ENCODE measurements around the gene DLG2.

The DLG2 gene

GRCh38 chr11:85664615-85665481 lies 37.7 kb upstream of the DLG2 start, which contains the start of gene CREBZF:
TSS of gene CREBZF (minus strand) at chr11:85665129. CDS start at chr11:85664875, 254 bp downstream.
- TF ChIP-seq POLR2AphosphoS5 (IDR thresholded peaks at IDR 0.05; ENCODE audit: low read depth) (peak; percentile 90), REST (IDR thresholded peaks at IDR 0.05; ENCODE audit: insufficient replicate concordance, low read depth) (peak; percentile 37), CTCF (IDR thresholded peaks at IDR 0.05; ENCODE audit: insufficient read depth, low read length) (no peak), GABPA (IDR thresholded peaks at IDR 0.05; ENCODE audit: low read depth) (peak; percentile 31; the same call in 1 of the 2 replicates), SPI1 (IDR thresholded peaks at IDR 0.05; ENCODE audit: borderline replicate concordance, low read depth) (no peak)
- Histone ChIP-seq H3K27ac (replicated peaks) (peak within 1 kb of the TSS; percentile 99), H3K27me3 (ENCODE audit: insufficient read depth, poor library complexity, severe bottlenecking) (no peaks in the 10 kb centered on the region), H3K4me3 (replicated peaks; ENCODE audit: insufficient read depth, low read length) (peak within 1 kb of the TSS; percentile 96)
- DNase-seq (ENCODE audit: low read depth in 1 of 2, low spot score in 1 of 2), result peak; percentile 83 to 95

- no peaks in the 10 kb centered on the region for H3K27me3 ChIP-seq (ENCODE audit: insufficient read depth, poor library complexity, severe bottlenecking)
- 0 out of 2 replicates have a peak, but pooled peaks have one; percentile 27 for TF ChIP-seq GABPA (IDR thresholded peaks at IDR 0.05; ENCODE audit: low read depth)
- no peak for TF ChIP-seq SPI1 (IDR thresholded peaks at IDR 0.05; ENCODE audit: borderline replicate concordance, low read depth)
- peak; percentile 18; the same call in 1 of the 2 replicates for TF ChIP-seq POLR2AphosphoS5 (IDR thresholded peaks at IDR 0.05; ENCODE audit: low read depth)
- TF ChIP-seq REST (IDR thresholded peaks at IDR 0.05; ENCODE audit: insufficient replicate concordance, low read depth), result no peak
- TF ChIP-seq CTCF (IDR thresholded peaks at IDR 0.05; ENCODE audit: insufficient read depth, low read length), result peak; percentile 35
- DNase-seq (ENCODE audit: low read depth in 1 of 2, low spot score in 1 of 2), result peak; percentile 45 to 82
- peak overlapping the region; percentile 96 for H3K4me3 ChIP-seq (replicated peaks; ENCODE audit: insufficient read depth, low read length)
- H3K27ac ChIP-seq (replicated peaks), result peak overlapping the region; percentile 99
These were observed 36.8 kb upstream of the DLG2 start for GRCh38 chr11:85663753-85664614.

- TF ChIP-seq CTCF (IDR thresholded peaks at IDR 0.05; ENCODE audit: insufficient read depth, low read length) (no peak), SPI1 (IDR thresholded peaks at IDR 0.05; ENCODE audit: borderline replicate concordance, low read depth) (no peak), GABPA (IDR thresholded peaks at IDR 0.05; ENCODE audit: low read depth) (no peak), POLR2AphosphoS5 (IDR thresholded peaks at IDR 0.05; ENCODE audit: low read depth) (no peak), REST (IDR thresholded peaks at IDR 0.05; ENCODE audit: insufficient replicate concordance, low read depth) (no peak)
- Histone ChIP-seq H3K27me3 (ENCODE audit: insufficient read depth, poor library complexity, severe bottlenecking) (no peaks in the 10 kb centered on the region), H3K4me3 (replicated peaks; ENCODE audit: insufficient read depth, low read length) (peak overlapping the region; percentile 96), H3K27ac (replicated peaks) (peak overlapping the region; percentile 99)
- no peak for DNase-seq (ENCODE audit: low read depth in 1 of 2, low spot score in 1 of 2)
These were observed 36.1 kb upstream of the DLG2 start for GRCh38 chr11:85663080-85663752.
